LNCaP clone FGC (cell line): Measurements from ENCODE around the gene FAM234B.

Source experiments
- DNase-seq: peaks from one replicate; pipeline ENCODE4 v3.0.0-alpha.2; 2011; ENCODE audit warnings: low read depth
- H3K4me3 ChIP-seq: 2 replicates; pipeline ENCODE4 v1.5.1; 2011; ENCODE audit warnings: mild to moderate bottlenecking, low read depth, low read length, control low read depth
- TF ChIP-seq, protein P1 (sequence below): IDR thresholded peaks from 2 replicates; pipeline ENCODE4 v1.5.1; 2012; ENCODE audit warnings: mild to moderate bottlenecking; ENCODE audit not compliant: control insufficient read depth, insufficient read depth; ENCODE audit errors: extremely low read depth

The FAM234B gene

DNA sequence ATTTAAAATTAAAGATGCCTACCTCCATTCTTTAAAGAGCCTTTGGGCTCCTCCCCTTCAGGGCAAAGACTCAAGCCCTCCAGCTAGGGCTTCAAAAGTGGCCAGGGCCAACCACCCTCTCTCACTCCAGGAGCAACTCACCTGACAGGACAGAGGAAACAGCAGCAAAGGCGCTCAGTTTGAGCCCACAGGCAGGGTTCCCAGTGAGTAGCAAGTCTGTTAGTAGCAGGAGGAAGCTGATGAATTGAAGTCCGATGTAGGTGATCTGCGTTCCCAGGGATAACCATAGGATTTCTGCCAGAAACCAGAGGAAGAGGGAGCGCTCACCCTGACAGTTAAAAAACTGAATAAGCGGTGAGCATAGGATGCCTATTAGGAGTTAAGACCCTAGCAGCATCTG lies 43.6 kb downstream of the FAM234B start:
- TF ChIP-seq, protein P1, sequence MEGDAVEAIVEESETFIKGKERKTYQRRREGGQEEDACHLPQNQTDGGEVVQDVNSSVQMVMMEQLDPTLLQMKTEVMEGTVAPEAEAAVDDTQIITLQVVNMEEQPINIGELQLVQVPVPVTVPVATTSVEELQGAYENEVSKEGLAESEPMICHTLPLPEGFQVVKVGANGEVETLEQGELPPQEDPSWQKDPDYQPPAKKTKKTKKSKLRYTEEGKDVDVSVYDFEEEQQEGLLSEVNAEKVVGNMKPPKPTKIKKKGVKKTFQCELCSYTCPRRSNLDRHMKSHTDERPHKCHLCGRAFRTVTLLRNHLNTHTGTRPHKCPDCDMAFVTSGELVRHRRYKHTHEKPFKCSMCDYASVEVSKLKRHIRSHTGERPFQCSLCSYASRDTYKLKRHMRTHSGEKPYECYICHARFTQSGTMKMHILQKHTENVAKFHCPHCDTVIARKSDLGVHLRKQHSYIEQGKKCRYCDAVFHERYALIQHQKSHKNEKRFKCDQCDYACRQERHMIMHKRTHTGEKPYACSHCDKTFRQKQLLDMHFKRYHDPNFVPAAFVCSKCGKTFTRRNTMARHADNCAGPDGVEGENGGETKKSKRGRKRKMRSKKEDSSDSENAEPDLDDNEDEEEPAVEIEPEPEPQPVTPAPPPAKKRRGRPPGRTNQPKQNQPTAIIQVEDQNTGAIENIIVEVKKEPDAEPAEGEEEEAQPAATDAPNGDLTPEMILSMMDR: no peak
- H3K4me3 ChIP-seq: no peak overlapping the region
- no peak for DNase-seq

DNA sequence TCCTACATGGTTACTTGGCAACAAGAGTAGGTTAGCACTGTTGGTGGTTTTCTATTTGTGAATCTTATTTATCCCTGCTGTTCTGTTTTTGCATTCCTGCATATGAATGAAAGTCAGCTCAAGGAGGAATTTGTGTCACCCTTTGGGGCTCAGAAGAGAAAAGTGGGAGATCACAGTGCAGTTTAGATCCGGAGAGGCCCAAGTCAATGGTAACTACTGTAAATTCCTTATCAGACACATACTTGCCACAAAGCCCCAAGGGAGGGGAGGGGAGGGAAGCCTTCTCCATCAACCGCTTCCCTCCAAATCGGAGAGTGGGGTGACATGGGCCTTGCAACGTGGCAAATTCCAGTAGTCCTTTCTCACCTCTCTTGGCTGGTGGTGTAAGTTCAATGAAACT lies 44.3 kb downstream of the FAM234B start:
- TF ChIP-seq, protein P1: no peak
- no peak overlapping the region for H3K4me3 ChIP-seq
- DNase-seq: no peak

DNA sequence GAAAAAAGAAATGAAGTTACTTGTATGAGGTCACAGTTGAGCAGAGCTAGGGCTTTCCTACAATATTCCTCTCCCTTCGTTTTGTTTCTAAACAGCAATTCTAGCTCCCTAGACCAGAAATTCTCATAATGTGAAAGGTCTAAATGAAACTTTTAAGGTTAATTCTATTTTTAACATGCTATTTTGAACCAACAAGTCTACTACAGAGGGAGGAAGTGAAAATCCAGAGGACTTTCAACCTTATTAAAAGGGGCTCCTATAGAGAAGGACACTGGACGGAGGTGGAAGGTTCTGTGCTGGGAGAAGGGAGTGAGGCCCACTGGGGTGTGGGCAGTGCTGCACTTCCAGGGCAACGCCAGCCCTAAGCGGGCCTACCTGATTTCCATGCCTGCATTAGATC lies 45.9 kb downstream of the FAM234B start:
- no peak for DNase-seq
- TF ChIP-seq, protein P1: no peak

DNA sequence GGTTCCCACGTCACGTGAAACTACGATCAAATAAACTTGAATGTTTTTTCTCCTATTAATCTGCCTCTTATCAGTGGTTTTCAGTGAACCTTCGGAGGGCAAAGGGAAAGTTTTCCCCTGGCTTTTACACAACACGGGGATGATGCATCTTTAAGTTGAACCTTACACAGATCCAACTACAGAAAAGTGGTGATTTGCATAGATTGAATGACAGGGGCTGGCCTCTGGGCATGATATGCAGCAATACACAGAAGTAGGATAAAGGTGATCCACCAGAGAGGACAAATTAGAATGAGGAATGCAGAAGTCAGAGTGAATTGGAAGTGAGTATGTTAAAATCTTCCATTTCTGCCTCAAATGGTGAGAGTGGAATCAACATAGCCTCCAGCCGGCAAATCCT lies 47.7 kb downstream of the FAM234B start:
- TF ChIP-seq, protein P1: no peak
- no peak overlapping the region for H3K4me3 ChIP-seq
- no peak for DNase-seq

More for the DNA sequence above, 45.9 kb downstream of the FAM234B start:
- H3K4me3 ChIP-seq: no peak overlapping the region

DNA sequence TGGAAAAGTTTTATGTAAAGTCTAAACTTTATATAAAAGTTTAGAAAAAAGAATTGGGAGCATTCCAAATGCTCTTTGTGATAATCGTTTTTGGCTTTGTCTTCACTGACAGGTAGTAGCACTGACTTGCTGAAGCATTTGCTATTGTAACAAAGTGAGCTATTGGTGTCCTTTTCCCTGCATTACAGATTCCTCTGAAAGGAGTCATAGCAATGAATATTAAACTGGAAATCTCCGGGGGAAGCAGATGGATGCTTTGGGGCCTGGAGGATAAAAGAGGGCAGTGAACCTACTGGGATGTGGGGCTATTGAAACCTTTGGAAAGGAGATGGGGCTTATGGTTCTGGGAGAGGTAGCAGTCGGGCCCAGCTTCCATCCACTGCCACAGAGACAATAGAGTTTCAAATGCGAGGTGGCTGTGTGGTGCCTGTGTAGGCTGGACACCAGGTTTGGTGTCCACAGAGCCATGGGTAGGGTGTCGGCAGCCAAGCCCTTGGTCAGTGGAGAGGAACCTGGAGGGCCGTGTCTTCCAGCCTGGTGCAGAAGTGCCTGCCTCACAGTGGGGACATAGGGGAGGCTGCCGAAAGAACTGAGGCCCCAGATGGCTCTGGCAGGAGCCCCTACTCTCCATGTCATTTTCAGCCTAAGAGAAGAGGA lies 49.1 kb downstream of the FAM234B start:
- DNase-seq: no peak
- H3K4me3 ChIP-seq: no peak overlapping the region
- TF ChIP-seq, protein P1: no peak

DNA sequence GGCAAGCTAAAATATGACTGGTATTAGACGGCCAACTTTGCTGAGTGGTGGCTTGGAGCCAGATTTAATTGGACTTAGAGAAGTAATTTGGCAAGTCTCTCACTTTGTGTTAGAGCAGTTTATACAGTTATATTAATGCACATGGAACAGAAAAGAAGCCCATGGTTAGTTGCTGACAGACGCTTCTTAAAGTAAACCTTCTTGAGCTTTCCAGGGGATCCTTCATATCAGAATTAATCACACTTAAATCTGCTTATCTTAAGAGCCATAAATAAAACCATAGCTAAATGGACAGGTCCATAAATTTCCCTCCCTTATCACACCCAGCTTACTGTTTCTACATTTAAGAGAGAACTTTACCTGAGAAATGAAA lies 49.7 kb downstream of the FAM234B start:
- DNase-seq: no peak
- no peak overlapping the region for H3K4me3 ChIP-seq
- TF ChIP-seq, protein P1: no peak

DNA sequence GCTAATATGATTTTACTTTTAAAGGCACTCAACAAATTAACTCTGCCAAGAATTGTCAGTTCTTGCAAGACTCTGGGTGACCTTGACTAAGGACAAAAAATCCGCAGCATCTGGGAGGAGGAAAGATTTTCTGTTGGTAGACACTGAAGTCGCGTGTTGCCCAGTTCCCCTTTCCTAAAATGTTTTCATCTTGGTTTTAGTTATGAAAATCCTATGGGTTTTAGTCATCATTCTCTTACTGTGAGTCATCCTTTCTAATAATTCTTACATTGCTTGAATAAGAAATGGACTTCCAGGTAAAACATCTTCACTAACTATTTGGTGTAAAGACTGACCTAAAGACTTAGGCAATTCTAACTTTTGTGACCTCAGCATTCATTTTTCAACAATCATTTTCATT lies 50.2 kb downstream of the FAM234B start:
- H3K4me3 ChIP-seq: no peak overlapping the region
- TF ChIP-seq, protein P1: no peak
- DNase-seq: no peak
